HG03280 (cell line): ENCODE data around the gene GBE1.

Experiments used
- ATAC-seq: cut with Tn5 transposase; IDR thresholded peaks from one replicate; pipeline ENCODE4 v1.9.1; 2021; ENCODE audit warnings: mild to moderate bottlenecking, moderate library complexity; ENCODE audit not compliant: unreplicated experiment

GBE1 gene

GRCh38 chr3:81707996-81708395 lies 53.4 kb downstream of the GBE1 start:
- ATAC-seq = no peak

DNA sequence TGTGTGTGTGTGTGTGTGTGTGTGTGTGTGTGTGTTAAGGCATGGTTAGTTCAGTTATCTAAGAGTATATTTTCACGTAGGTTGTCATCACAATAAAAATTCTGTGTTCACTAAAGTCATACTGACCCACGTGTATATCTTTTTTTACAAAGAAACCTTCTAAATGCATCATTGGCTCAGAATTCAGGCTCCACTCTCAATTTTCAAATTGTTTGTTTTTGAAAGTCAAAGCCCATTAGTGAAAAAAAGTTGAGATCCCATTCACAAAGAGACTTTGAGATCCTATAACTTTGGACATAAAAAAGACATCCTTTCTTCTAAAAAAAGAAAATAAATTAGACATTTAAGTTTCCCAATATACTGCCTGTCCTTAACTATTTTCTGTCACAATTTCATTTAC lies 59.3 kb downstream of the GBE1 start:
- ATAC-seq = no peak

DNA sequence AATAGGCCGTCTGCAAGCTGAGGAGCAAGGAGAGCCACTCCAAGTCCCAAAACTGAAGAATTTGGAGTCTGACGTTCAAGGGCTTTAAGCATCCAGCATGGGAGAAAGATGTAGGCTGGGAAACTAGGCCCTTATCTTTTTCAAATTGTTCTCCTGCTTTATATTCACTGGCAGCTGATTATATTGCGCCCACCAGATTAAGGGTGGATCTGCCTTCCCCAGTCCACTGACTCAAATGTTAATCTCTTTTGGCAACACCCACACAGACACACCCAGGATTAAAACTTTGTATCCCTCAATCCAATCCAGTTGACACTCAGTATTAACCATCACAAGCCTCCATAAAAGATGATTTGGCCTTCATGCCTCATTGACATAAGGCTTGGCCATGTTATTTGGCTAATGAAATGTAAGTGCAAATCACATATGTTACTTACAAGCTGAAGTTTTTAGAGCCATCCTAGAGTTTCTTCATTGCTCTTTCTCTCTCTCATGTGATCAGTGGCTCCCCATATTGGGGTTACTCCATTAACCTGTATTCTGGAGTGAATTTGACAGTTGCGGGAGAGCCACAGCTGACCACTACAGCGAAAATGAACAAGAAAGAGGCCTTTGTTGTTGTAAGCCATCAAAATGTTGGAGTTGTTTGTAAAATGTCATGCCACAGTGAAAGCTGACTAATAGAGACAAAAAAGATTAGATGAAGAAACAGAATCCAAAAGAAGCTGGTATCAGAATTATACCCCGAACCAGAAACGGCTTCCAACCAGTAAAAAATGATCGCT lies 61.7 kb downstream of the GBE1 start:
- no peak for ATAC-seq

GRCh38 chr3:81696090-81696489 lies 65.4 kb downstream of the GBE1 start:
- no peak for ATAC-seq

- ATAC-seq = no peak
Observed at GRCh38 chr3:81695302-81695701, 66.1 kb downstream of the GBE1 start.

DNA sequence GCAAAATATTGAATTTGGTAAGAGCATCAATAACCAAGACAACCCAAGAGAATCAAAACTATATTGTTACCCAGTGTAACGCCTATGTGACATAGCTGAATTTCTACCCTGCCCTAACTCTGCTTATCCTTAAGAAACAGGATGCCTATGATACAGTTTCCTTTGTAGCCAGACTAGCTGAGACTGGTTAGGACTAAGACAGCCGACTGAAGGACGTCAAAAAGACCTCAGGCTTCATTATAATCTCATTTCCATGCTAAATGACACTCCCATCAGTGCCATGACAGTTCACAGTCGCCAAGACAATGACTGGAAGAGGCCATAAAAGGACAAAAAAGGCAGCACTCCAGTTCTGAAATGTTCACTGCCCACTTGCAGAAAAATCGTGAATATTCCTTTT lies 66.8 kb downstream of the GBE1 start:
- no peak for ATAC-seq

DNA sequence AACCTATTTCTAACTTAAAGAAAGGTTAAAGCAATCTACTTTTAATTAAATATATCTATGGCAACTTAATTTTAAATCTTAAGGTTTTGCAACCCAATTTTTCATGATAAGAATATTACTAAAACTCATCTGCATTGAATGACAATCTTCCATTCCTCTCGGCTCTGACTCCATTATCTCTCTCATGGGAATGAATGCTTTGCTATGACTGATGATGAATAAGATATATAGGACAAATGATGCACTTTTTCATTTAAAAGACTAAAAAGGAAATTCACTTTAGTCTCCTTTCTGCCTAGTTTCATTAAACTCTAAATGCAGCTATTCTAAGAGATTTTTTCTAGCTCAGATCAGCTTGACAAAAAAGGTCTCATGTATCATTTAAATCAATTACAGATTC lies 68.7 kb downstream of the GBE1 start:
- no peak for ATAC-seq

GRCh38 chr3:81689617-81690016 lies 71.8 kb downstream of the GBE1 start:
- ATAC-seq = no peak

GRCh38 chr3:81684751-81685395 lies 76.6 kb downstream of the GBE1 start:
- ATAC-seq = no peak

GRCh38 chr3:81676706-81677456 lies 84.6 kb downstream of the GBE1 start:
- ATAC-seq = no peak

DNA sequence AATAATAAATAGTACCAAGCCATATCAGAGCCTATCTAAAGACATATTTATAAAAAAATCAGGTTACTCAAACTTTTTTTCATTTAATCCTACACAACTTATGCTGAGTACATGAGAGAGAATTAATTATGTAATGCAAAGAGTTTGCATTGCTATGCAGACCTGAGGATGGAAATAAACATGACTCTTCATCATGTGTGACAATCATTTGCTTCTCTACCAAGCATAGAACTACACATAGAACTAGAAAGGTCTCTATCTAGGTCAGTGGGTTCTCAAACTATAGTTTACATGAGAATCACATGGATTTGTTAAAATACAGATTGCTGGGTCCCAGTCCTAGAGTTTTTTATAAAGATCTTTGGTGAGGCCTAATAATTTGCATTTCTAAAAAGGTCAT lies 86.8 kb downstream of the GBE1 start:
- no peak for ATAC-seq

DNA sequence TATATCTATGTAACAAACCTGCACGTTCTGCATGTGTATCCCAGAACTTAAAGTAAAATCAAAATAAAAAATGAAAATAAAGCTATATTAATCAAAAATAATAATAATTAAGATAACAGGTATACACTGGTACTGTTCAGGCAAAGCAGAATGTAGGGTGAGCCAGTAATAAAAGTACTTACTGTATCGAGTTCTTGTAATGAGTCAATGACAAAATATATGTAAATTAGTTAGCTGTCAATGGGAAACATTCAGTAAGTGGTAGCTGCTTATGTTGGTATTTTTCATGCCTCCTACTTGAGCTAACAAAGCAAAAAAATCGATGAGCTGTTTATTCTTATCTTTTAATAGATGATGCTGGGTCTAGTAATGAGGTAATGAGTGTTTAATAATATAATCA lies 93.2 kb downstream of the GBE1 start:
- no peak for ATAC-seq

- ATAC-seq = no peak
Observed at GRCh38 chr3:81666502-81667121, 94.8 kb downstream of the GBE1 start.

- no peak for ATAC-seq
Observed at GRCh38 chr3:81663114-81663513, 98.3 kb downstream of the GBE1 start.

GRCh38 chr3:81660036-81660435 lies 101.4 kb downstream of the GBE1 start:
- no peak for ATAC-seq

DNA sequence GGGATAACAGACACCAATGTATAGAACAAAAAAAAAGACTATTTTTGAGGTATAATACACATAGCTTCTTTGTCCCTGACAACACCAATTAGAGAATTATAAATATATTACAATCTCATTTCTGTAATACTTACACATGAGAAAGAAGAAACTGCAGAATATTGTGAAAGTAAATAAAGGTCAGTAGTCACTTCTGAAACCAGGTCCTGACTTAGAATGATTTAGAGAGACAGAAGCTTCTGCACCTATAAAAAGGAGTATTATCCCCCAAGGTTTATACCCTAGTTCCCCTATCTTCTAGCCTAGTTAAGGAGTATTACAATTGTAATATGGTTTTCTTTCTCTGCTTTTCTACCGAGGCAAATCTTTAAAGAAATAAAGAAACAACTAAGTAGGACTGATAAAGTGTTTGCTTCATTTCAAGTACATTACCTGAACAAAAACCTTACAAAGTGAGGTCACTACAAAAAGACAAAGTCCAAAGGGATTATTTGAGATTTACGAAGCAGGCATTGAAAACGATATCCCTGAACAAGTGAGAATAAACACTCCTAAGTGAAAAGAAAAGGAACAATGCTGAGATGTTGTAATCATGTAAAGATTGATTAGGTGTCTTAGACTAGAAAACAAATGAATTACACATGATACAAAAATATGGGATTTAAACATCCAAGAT lies 103.0 kb downstream of the GBE1 start:
- ATAC-seq = no peak

DNA sequence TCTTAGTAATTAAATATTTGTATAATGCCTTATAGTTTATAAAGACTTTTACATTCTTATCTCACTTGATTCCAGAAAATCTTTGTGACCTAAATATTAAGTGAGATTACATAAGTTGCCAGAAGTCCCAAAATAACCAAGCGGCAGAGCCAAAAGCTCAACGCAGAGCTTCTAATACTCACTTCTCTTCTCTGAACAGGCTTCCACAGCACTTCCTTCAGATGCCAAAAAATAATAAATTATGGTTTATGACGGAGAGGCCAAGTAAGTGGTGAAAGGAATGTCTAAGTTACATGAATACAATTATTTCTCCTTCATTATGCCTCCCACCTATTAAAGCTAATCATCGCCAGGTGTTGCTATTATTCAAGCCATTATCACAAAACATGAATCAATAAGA lies 110.3 kb downstream of the GBE1 start:
- no peak for ATAC-seq

- no peak for ATAC-seq
Observed at GRCh38 chr3:81650187-81650586, 111.3 kb downstream of the GBE1 start.

- ATAC-seq = no peak
Observed at GRCh38 chr3:81645248-81645647, 116.2 kb downstream of the GBE1 start.

GRCh38 chr3:81643721-81644120 lies 117.7 kb downstream of the GBE1 start:
- no peak for ATAC-seq

DNA sequence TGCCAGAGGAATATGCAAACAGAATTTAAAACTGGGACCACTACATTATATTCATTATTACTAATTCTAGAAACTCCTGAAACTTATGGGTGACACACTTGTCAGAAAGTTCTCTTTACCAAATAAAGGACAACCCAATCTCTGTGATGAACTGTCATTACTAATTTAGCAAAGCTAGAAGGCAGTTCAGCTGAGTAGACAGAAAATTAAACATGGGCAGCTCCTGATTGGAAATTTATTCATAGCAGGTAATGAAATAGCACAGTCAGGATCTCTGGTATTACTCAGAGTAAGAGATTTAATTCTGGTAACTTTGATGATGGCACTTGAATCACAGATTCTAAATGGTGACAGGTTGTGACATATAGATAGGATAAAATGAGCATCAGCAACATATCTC lies 123.0 kb downstream of the GBE1 start:
- no peak for ATAC-seq
